ENCODE results near the gene ATP9A. TPM values are rescaled to one million over a fixed set of nuclear protein-coding genes. Genes with fewer than 3 reads are reported as not detected.
A peak's percentile ranks its signal among the peaks of the same experiment; 100 is the strongest.
"Not testable (repeated sequence)": the region's sequence is repeated elsewhere in the genome, so short reads cannot be mapped to it uniquely, and the experiment has no call there.

ATP9A gene
- total and polyA plus RNA-seq, 2 of the 8 experiments (the other 6 are each of a cell fraction or from before 2014, with no cell fraction given) = 5.0 to 6.4 TPM

- TF ChIP-seq KDM4A (IDR thresholded peaks at IDR 0.05; ENCODE audit: low read depth, low read length, severe bottlenecking) = peak; percentile 46
Measured at GRCh38 chr20:51767867-51768758, at the start of gene ATP9A (continued).

- not testable (repeated sequence) for H3K9me3 ChIP-seq (ENCODE audit: insufficient read depth in 2 of 2, low read depth in 1 of 2, low read length in 1 of 2); H2BK120ac ChIP-seq (replicated peaks; ENCODE audit: low read depth, low read length)
Measured at GRCh38 chr20:51816856-51817255, 48.7 kb upstream of the ATP9A start.

More at GRCh38 chr20:51816856-51817255, 48.7 kb upstream of the ATP9A start:
- H3K4ac ChIP-seq (replicated peaks; ENCODE audit: insufficient read length, low read depth, low read length); H4K5ac ChIP-seq (ENCODE audit: insufficient read length, low read depth, low read length); H2BK15ac ChIP-seq (ENCODE audit: low read length); H3K14ac ChIP-seq (ENCODE audit: insufficient read length); H2AFZ ChIP-seq (ENCODE audit: low read length); H3K4me2 ChIP-seq (ENCODE audit: insufficient read depth in 1 of 2, low read depth in 2 of 2, low read length in 2 of 2); H3K9ac ChIP-seq (replicated peaks in 1 of 4; ENCODE audit: extremely low read depth in 1 of 4, low read depth in 3 of 4, low read length in 3 of 4); H3K36me3 ChIP-seq (ENCODE audit: control insufficient read depth in 2 of 4, insufficient read depth in 4 of 4, low read length in 3 of 4); FAIRE-seq; H4K20me1 ChIP-seq (replicated peaks in 1 of 2; ENCODE audit: control insufficient read depth in 1 of 2, insufficient read depth in 2 of 2, low read length in 2 of 2); CTCF ChIA-PET (ENCODE audit: partially characterized antibody); H4K8ac ChIP-seq (ENCODE audit: extremely low read depth, insufficient read depth, low read length); H3K4me1 ChIP-seq (replicated peaks in 1 of 4; ENCODE audit: control insufficient read depth in 3 of 4, insufficient read depth in 4 of 4, low read length in 3 of 4); H3K23ac ChIP-seq (ENCODE audit: insufficient read length); H3K23me2 ChIP-seq (ENCODE audit: low read depth, low read length); H2AK5ac ChIP-seq (ENCODE audit: low read depth, low read length); H2BK20ac ChIP-seq (ENCODE audit: low read length); H3K79me1 ChIP-seq (ENCODE audit: low read depth, low read length); H3K4me3 ChIP-seq (ENCODE audit: extremely low read depth in 1 of 4, insufficient read depth in 2 of 4, low read depth in 3 of 4, low read length in 4 of 4); H4K91ac ChIP-seq (replicated peaks; ENCODE audit: insufficient read length, low read length); H2BK12ac ChIP-seq (ENCODE audit: low read depth, low read length); H3K56ac ChIP-seq (replicated peaks; ENCODE audit: insufficient read length, low read depth, low read length); H3K27me3 ChIP-seq (replicated peaks in 1 of 4; ENCODE audit: control insufficient read depth in 3 of 4, extremely low read depth in 1 of 4, insufficient read depth in 3 of 4, low read length in 3 of 4); H3K79me2 ChIP-seq (ENCODE audit: control insufficient read depth in 1 of 2, insufficient read depth in 2 of 2, low read length in 2 of 2); POLR2A ChIA-PET (ENCODE audit: partially characterized antibody); H3K18ac ChIP-seq (ENCODE audit: extremely low read depth, low read length); H3K27ac ChIP-seq (ENCODE audit: low read depth, low read length); DNase-seq (ENCODE audit: low read depth in 1 of 2, low spot score in 2 of 2); H2BK5ac ChIP-seq (ENCODE audit: low read depth, low read length): not testable (repeated sequence)
- WGBS, 2 experiments (ENCODE audit: extremely low coverage in 1 of 2, insufficient coverage in 1 of 2, insufficient read length in 1 of 2, insufficient replicate concordance in 2 of 2, low coverage in 1 of 2, low lambda C conversion rate in 2 of 2, missing lambda C conversion rate in 1 of 2) = 82% methylated on average over 8 of the region's 8 CpGs; no CpG with 5 or more reads in 1 of the 2 experiments

Data from H1 (cell line).